Measurements from ENCODE around the gene CSTF1.

DNA sequence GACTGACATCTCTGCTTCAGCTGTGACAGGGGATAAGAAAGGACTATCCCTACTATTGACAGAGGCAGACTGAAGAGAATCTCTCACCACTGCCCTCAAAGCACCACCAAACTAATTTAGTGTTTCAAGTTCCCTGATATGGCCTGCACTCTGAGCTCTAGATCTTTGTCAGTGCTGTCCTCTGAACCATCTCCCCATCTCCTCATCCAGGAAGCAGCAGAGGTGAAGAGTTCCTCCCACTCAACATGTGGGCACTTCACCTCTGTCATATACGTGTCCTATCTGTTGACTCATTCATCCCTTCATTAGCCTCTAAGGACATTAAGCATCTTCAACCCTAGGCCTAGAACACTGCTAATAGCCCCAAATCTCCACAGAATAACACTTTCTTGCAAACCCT, 19.6 kb upstream of the CSTF1 start:
- TF ChIP-seq, protein P1, sequence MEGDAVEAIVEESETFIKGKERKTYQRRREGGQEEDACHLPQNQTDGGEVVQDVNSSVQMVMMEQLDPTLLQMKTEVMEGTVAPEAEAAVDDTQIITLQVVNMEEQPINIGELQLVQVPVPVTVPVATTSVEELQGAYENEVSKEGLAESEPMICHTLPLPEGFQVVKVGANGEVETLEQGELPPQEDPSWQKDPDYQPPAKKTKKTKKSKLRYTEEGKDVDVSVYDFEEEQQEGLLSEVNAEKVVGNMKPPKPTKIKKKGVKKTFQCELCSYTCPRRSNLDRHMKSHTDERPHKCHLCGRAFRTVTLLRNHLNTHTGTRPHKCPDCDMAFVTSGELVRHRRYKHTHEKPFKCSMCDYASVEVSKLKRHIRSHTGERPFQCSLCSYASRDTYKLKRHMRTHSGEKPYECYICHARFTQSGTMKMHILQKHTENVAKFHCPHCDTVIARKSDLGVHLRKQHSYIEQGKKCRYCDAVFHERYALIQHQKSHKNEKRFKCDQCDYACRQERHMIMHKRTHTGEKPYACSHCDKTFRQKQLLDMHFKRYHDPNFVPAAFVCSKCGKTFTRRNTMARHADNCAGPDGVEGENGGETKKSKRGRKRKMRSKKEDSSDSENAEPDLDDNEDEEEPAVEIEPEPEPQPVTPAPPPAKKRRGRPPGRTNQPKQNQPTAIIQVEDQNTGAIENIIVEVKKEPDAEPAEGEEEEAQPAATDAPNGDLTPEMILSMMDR (IDR thresholded peaks at IDR 0.05; ENCODE audit: borderline replicate concordance, extremely low read depth, low read length, poor library complexity, severe bottlenecking): no peak
- TF ChIP-seq EZH2 (IDR thresholded peaks at IDR 0.05; ENCODE audit: borderline replicate concordance, low read depth, low read length, severe bottlenecking): no peak
